Stimulated activated CD4-positive, alpha-beta T cell treated with anti-CD3 and anti-CD28 coated beads, Interleukin-4, amount 100 ng/mL, for 1 hour (primary cell): ENCODE data around the gene SYNRG.

Experiments used
- DNase-seq: peaks from one replicate; pipeline ENCODE4 v3.0.0-alpha.2; 2020

The SYNRG gene

GRCh38 chr17:37475731-37476420, 133.3 kb downstream of the SYNRG start:
- DNase-seq = no peak

GRCh38 chr17:37470181-37470580, 139.0 kb downstream of the SYNRG start:
- DNase-seq = no peak

GRCh38 chr17:37466471-37466870, 142.7 kb downstream of the SYNRG start:
- no peak for DNase-seq

GRCh38 chr17:37465069-37465616, 144.1 kb downstream of the SYNRG start:
- DNase-seq = no peak
